Glutamatergic neuron (in vitro differentiated cells): ENCODE data around the gene CASKIN2. TPM values are rescaled to one million over a fixed set of nuclear protein-coding genes. Genes with fewer than 3 reads are reported as not detected.
A peak's percentile ranks its signal among the peaks of the same experiment; 100 is the strongest.

ENCODE experiments used
- DNase-seq: peaks from one replicate; pipeline ENCODE4 v3.0.0; 2022
- H3K27ac Mint-ChIP-seq: one replicate; pipeline ENCODE4 v1.8.0; 2020; ENCODE audit warnings: mild to moderate bottlenecking, mixed read lengths, inconsistent platforms; ENCODE audit not compliant: unreplicated experiment
- H3K27me3 Mint-ChIP-seq: one replicate; pipeline ENCODE4 v1.8.0; 2020; ENCODE audit warnings: mild to moderate bottlenecking, moderate library complexity, mixed read lengths, inconsistent platforms; ENCODE audit not compliant: unreplicated experiment
- H3K36me3 Mint-ChIP-seq: one replicate; pipeline ENCODE4 v1.8.0; 2020; ENCODE audit warnings: mild to moderate bottlenecking, mixed read lengths, inconsistent platforms; ENCODE audit not compliant: unreplicated experiment
- H3K4me1 Mint-ChIP-seq: one replicate; pipeline ENCODE4 v1.8.0; 2020; ENCODE audit warnings: mild to moderate bottlenecking, low read depth, mixed read lengths, inconsistent platforms; ENCODE audit not compliant: unreplicated experiment
- H3K4me3 Mint-ChIP-seq: one replicate; pipeline ENCODE4 v1.8.0; 2020; ENCODE audit warnings: mild to moderate bottlenecking, mixed read lengths, inconsistent platforms; ENCODE audit not compliant: unreplicated experiment
- H3K9me3 Mint-ChIP-seq: one replicate; pipeline ENCODE4 v1.8.0; 2020; ENCODE audit warnings: mild to moderate bottlenecking, moderate library complexity, mixed read lengths, inconsistent platforms; ENCODE audit not compliant: unreplicated experiment
- total RNA-seq: library from RNA; stranded (reverse); fragmentation: NEBNext Ultra II Directional; extraction: Animal tissue kit (Norgen Biotek cat#: 25700); gene quantifications from one replicate; pipeline ENCODE4 v1.2.1, GENCODE V29; 2021; ENCODE audit not compliant: unreplicated experiment
- TF ChIP-seq, protein P1 (sequence below): fragments of 200-600 bp; sonication (generic); IDR thresholded peaks from one replicate; pipeline ENCODE4 v1.5.0; 2021; ENCODE audit not compliant: partially characterized antibody, unreplicated experiment

CASKIN2 gene
- total RNA-seq, 1 donor from 2014 or later = 22.1 TPM

DNA sequence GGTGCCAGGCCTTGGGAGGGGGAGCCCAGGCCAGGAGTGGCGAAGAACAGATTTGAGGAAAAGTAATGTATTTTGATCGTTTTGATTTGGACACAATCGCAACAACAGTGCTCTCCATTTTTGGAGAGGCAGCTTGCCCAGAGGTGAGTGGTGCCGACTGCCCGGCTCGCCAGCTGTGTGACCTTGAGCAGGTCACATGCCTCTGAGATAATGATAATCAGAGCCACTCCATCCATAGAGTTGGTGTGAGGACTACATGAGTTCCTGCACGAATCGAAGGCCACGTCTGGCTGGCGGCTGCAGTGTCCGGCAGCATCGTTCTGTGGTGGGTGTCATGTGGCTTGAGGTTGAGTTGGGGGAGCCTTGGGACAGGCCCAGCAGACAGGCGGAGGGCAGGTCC is 30.8 kb upstream of the CASKIN2 start:
- no peak overlapping the region for H3K27ac Mint-ChIP-seq
- no peak overlapping the region for H3K4me3 Mint-ChIP-seq
- H3K4me1 Mint-ChIP-seq = peaks cover 3% of the 10 kb centered on the region
- no peaks in the 10 kb centered on the region for H3K36me3 Mint-ChIP-seq
- H3K9me3 Mint-ChIP-seq = no peaks in the 10 kb centered on the region
- peaks cover 6% of the 10 kb centered on the region for H3K27me3 Mint-ChIP-seq
- no peak for DNase-seq
- TF ChIP-seq, protein P1, sequence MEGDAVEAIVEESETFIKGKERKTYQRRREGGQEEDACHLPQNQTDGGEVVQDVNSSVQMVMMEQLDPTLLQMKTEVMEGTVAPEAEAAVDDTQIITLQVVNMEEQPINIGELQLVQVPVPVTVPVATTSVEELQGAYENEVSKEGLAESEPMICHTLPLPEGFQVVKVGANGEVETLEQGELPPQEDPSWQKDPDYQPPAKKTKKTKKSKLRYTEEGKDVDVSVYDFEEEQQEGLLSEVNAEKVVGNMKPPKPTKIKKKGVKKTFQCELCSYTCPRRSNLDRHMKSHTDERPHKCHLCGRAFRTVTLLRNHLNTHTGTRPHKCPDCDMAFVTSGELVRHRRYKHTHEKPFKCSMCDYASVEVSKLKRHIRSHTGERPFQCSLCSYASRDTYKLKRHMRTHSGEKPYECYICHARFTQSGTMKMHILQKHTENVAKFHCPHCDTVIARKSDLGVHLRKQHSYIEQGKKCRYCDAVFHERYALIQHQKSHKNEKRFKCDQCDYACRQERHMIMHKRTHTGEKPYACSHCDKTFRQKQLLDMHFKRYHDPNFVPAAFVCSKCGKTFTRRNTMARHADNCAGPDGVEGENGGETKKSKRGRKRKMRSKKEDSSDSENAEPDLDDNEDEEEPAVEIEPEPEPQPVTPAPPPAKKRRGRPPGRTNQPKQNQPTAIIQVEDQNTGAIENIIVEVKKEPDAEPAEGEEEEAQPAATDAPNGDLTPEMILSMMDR = no peak

DNA sequence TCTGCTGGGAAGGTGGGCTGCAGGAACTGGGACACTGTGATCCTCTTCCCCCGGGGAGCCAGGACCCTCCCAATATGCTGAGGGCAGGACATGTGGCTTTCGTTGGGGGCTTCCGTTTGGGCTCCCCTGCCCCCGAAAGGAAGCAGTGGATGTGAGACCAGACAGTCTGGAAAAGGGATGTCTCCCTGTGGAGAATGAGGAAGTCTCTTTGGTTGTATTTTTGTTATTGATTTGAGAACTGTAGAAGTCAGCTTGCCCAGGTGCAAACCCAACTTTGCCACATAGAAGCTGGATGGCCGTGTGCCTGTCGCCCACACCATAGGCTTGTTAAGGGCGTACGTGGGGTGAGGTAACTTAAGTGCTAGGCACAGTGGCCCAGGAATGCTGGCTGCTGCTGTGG is 28.9 kb upstream of the CASKIN2 start:
- Mint-ChIP-seq H3K9me3 (no peaks in the 10 kb centered on the region), H3K36me3 (no peaks in the 10 kb centered on the region), H3K4me1 (peaks cover 3% of the 10 kb centered on the region), H3K27me3 (peaks cover 6% of the 10 kb centered on the region), H3K4me3 (no peak overlapping the region), H3K27ac (no peak overlapping the region)
- TF ChIP-seq, protein P1 = no peak
- DNase-seq = no peak

DNA sequence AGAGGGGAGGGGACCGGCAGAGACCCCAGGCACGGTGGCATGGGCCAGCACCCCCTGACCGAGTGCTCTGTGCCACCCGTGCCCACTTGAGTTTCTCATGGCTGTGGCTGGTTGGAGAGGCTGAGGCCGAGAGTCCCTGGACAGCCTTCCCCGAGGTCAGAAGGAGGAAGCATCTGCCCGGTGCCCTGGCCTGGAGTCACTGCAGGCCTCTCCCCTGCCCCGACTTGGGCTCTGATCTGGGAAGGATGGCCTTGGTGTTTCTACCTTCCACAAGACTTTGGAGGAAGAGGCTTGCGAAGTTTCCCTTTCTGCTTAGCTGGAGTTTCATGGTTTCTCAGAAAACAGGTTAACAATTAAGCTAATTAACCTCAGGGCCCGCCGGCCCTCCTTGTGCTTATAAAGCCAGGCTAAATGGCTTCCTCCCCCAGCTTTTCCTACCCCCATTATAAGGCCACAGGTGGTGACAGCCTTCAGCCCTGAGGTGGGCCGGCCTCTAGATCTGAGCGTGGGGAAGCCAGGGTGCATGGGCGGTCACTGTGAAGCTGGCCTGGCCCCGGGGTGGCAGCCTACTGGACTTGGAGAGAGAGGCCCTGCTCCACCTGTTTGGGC is 27.5 kb upstream of the CASKIN2 start:
- no peak overlapping the region for H3K4me3 Mint-ChIP-seq
- H3K4me1 Mint-ChIP-seq = peaks cover 3% of the 10 kb centered on the region
- H3K27me3 Mint-ChIP-seq = peaks cover 6% of the 10 kb centered on the region
- H3K36me3 Mint-ChIP-seq = no peaks in the 10 kb centered on the region
- H3K27ac Mint-ChIP-seq = no peak overlapping the region
- H3K9me3 Mint-ChIP-seq = peaks cover 2% of the 10 kb centered on the region
- TF ChIP-seq, protein P1 = no peak
- no peak for DNase-seq

DNA sequence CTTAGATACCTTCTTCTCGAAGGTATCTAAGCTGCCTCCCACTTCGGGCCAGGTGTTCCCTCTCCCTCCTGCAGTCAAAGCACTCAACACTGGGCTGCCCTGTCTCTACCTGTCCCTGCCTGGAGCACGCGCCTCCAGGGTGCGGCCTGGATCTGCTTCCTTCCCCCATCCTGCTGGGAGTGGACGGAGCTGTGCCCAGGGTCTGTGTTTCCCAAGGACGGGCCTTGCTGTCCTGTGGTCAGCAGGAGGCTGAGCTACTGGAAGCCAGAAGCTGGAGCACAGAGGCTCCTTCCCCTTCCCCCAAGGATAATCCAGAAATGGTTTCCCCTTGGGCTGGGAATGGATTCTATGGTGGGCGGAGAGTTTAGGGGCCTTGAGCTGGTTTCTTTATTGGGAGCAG is 26.9 kb upstream of the CASKIN2 start:
- peaks cover 6% of the 10 kb centered on the region for H3K27me3 Mint-ChIP-seq
- no peak overlapping the region for H3K27ac Mint-ChIP-seq
- H3K9me3 Mint-ChIP-seq = peaks cover 2% of the 10 kb centered on the region
- H3K4me3 Mint-ChIP-seq = peak overlapping the region; percentile 38
- H3K36me3 Mint-ChIP-seq = no peaks in the 10 kb centered on the region
- TF ChIP-seq, protein P1 = no peak
- no peak for DNase-seq
- peaks cover 3% of the 10 kb centered on the region for H3K4me1 Mint-ChIP-seq

DNA sequence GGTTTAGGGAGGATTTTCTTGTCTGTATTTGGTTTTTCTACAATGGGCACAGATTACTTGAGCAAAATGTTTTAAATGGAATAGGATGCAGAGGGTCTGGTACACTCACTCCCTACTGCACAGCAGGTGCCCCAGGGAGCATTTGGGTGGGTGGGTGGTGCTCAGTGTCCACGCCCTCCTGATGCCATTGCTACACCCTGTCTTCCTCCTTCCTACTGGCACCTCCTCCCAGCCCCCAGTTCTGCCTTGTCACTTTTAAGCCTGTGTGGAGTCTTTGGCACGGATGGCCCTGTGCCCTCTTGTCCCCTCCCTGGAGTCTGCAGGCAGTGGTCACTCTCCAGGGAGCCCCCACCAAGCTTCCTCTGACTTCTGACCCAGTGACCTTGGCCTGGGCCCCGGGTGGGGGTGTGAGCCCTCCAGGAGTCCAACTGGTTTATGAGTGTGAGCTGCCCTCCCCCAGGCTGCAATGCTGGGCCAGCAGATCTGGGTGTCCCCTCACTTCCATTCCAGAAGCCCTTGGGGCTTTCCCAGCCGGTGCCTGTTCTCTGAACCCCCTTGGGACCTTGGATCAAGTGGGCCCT is 25.7 kb upstream of the CASKIN2 start:
- no peak overlapping the region for H3K27ac Mint-ChIP-seq

More for the DNA sequence above, 25.7 kb upstream of the CASKIN2 start:
- no peak for DNase-seq
- Mint-ChIP-seq H3K4me3 (no peak overlapping the region), H3K9me3 (peaks cover 2% of the 10 kb centered on the region), H3K27me3 (peaks cover 6% of the 10 kb centered on the region), H3K4me1 (peaks cover 3% of the 10 kb centered on the region), H3K36me3 (no peaks in the 10 kb centered on the region)
- TF ChIP-seq, protein P1 = no peak
